Esophagus muscularis mucosa (tissue), 4 donors: ENCODE data around the gene JMJD1C.

Experiments
- CTCF ChIP-seq, 3 experiments: fragments of 200-600 bp in 2 of 3; fragments of 450-650 bp in 1 of 3; sonication (generic) in 2 of 3; IDR thresholded peaks; one replicate each; pipeline ENCODE4 v1.5.1; 2017 to 2019; ENCODE audit warnings: antibody characterized with exemption in 3 of 3, mild to moderate bottlenecking in 2 of 3, moderate library complexity in 1 of 3
- EP300 ChIP-seq: sonication (generic); formaldehyde crosslinking; IDR thresholded peaks from one replicate; pipeline ENCODE4 v1.6.1; 2017; ENCODE audit warnings: antibody characterized with exemption
- POLR2A ChIP-seq: fragments of 450-650 bp; IDR thresholded peaks from one replicate; pipeline ENCODE4 v1.6.1; 2017; ENCODE audit warnings: antibody characterized with exemption, moderate library complexity, mild to moderate bottlenecking, low read depth
- POLR2AphosphoS5 ChIP-seq, 2 donors: sonication (generic); formaldehyde crosslinking; IDR thresholded peaks; one replicate each; pipeline ENCODE4 v1.6.1; 2017; ENCODE audit warnings: antibody characterized with exemption in 2 of 2

DNA sequence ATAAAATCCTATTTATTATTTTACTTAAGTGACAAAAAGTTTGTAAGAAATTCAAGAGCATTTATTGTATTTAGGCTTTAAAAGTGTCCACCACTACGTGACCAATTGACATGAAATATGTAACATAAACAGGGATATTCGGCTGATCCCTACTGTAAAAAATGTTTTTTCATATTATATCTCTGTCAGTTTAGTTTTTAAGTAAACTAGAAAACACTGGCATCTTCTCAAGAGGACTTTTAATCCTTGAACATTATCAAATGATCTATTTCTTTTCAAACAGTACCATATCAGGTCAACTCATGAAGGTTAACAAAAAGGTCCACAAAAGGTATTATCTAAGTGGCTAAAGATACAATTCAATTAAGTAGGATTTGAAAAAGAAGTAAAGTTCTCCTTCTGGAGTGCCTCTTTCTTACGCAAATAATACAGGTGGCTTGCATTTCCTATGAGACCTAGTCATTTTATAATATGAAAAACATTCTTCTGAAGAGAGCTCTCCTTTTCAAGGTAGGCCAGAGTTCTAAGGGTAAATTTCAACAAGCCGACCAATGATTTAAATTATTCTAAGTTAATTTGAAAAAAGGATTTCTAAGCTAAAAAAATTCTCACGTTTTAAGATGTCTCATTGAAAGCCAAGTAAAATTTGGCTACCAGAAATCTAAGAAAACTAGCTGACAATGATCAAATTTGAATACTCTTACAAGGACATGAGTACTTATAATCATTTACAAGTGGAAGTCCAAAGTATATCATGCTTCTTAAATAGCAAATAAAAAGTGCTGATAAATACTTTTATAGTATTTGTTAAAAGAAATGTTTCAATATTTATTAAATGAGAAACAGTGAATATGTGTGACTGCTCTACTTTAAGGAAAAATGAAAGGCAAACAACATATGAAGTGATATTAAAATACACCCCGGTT lies 199.1 kb downstream of the JMJD1C start:
- TF ChIP-seq POLR2A, result no peak
- no peak for TF ChIP-seq POLR2AphosphoS5 (IDR thresholded peaks at IDR 0.05)
- no peak for TF ChIP-seq CTCF (IDR thresholded peaks at IDR 0.05)
- TF ChIP-seq EP300, result no peak
